ENCODE measurements around the gene MRPS23. TPM values are rescaled to one million over a fixed set of nuclear protein-coding genes. Genes with fewer than 3 reads are reported as not detected.

Gene MRPS23
- total and polyA plus RNA-seq, 2 of the 13 experiments (the other 11 are each of a cell fraction or from before 2014, with no cell fraction given) = 63.2 to 181 TPM

GRCh38 chr17:57879437-57880085 lies 29.7 kb upstream of the MRPS23 start (continued):
- TF ChIP-seq ZNF770 (CRISPR knock-in tag; IDR thresholded peaks at IDR 0.05) (no peak), THAP7 (CRISPR knock-in tag; IDR thresholded peaks at IDR 0.05) (peak; percentile 66; the same call in 1 of the 2 replicates), KMT2B (CRISPR knock-in tag; IDR thresholded peaks at IDR 0.05) (no peak), ZNF639 (CRISPR knock-in tag; conservative IDR thresholded peaks at IDR 0.05) (no peak), ZBTB10 (CRISPR knock-in tag; IDR thresholded peaks at IDR 0.05; ENCODE audit: borderline replicate concordance) (no peak; the same call in 1 of the 2 replicates), ZGPAT (CRISPR knock-in tag; IDR thresholded peaks at IDR 0.05) (0 out of 2 replicates have a peak, but pooled peaks have one; percentile 15), HINFP (CRISPR knock-in tag; IDR thresholded peaks at IDR 0.05; ENCODE audit: low read depth) (no peak), TAF1 (CRISPR knock-in tag; IDR thresholded peaks at IDR 0.05) (no peak), SOX6 (IDR thresholded peaks at IDR 0.05) (no peak), SOX6 (CRISPR knock-in tag; IDR thresholded peaks at IDR 0.05) (peak; percentile 17; the same call in 1 of the 2 replicates), THAP8 (CRISPR knock-in tag; IDR thresholded peaks at IDR 0.05; ENCODE audit: borderline replicate concordance) (no peak), KDM4B (CRISPR knock-in tag; IDR thresholded peaks at IDR 0.05) (no peak), PITX1 (CRISPR knock-in tag; IDR thresholded peaks at IDR 0.05) (0 out of 2 replicates have a peak, but pooled peaks have one; percentile 32), ZNF160 (CRISPR knock-in tag; IDR thresholded peaks at IDR 0.05) (no peak), ZNF275 (CRISPR knock-in tag; IDR thresholded peaks at IDR 0.05; ENCODE audit: borderline replicate concordance) (no peak; the same call in 1 of the 2 replicates)

Measured in HepG2 (cell line).